GM18502 (cell line): ENCODE results near the gene IGFBP1.
"Not testable (repeated sequence)": the region's sequence is repeated elsewhere in the genome, so short reads cannot be mapped to it uniquely, and the experiment has no call there.

Experiments
- ATAC-seq: cut with Tn5 transposase; IDR thresholded peaks from one replicate; pipeline ENCODE4 v1.9.1; 2021; ENCODE audit warnings: mild to moderate bottlenecking; ENCODE audit not compliant: unreplicated experiment, poor library complexity

The IGFBP1 gene

DNA sequence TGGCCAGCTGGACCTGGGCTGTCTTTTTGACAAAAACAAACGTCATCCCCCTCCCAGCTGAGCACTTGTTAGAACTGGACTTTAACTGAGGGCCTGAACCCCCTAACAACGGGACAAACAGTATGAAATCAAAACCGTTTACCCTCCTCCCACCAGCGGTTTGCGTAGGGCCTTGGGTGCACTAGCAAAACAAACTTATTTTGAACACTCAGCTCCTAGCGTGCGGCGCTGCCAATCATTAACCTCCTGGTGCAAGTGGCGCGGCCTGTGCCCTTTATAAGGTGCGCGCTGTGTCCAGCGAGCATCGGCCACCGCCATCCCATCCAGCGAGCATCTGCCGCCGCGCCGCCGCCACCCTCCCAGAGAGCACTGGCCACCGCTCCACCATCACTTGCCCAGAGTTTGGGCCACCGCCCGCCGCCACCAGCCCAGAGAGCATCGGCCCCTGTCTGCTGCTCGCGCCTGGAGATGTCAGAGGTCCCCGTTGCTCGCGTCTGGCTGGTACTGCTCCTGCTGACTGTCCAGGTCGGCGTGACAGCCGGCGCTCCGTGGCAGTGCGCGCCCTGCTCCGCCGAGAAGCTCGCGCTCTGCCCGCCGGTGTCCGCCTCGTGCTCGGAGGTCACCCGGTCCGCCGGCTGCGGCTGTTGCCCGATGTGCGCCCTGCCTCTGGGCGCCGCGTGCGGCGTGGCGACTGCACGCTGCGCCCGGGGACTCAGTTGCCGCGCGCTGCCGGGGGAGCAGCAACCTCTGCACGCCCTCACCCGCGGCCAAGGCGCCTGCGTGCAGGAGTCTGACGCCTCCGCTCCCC lies at the start of gene IGFBP1:
IGFBP1 (plus strand) TSS at position 304 of the 808 bp plus-strand sequence; CDS start at position 469, 165 bp downstream.
- no peak for ATAC-seq

DNA sequence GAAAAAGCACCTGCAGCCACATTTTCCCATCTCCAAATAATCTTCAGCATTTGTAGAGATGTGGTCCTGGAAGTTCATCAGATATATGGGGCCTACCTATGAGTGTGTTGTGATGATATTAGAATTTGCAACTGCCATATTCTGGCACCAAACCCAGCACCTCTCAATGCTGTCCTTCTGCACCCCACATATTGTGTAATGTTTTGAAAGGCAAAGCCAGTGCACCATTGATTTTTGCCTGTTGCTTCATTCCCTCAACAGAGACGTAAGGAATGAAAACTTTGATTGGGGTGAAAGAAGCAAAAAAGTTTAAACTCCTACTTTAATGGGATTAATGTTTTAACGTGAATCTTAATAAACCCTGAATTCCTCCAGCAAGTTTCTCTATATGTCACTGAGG lies 49.4 kb upstream of the IGFBP1 start:
- not testable (repeated sequence) for ATAC-seq

DNA sequence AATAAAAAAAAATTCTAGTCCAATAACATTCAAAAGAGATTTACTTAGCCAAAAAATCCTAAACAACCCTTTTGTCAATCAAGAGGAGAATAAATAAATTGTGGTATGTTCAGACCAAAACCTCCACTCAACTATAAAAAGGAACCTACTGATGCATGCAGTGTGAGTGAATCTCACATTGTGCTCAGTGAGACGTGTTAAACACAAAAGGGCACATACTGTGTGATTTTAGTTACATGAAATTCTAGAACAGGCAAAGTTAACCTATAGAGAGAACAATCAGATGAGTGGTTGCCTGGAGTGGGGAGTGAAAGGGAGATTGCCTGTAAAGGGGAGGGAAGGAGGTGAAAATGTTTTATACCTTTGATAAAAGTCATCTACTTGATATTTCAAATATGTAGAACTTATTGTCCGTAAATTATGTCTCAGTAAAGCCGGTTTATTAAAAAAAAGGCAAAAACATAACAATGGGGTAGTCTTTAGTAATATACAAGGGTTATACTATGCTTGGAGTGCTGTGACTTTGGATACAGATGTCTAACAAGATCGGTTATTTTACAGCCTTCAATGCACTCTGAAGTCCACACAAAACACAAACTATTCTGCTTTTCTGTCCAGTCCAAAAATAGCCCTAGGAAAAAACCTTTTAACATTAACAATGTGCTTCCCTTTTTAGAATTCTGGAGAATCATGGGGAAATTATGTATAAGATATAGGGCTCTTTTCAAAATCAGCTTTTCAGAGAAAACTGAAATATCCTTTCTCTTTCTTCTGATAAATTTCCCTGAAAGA lies 46.2 kb upstream of the IGFBP1 start:
- not testable (repeated sequence) for ATAC-seq

DNA sequence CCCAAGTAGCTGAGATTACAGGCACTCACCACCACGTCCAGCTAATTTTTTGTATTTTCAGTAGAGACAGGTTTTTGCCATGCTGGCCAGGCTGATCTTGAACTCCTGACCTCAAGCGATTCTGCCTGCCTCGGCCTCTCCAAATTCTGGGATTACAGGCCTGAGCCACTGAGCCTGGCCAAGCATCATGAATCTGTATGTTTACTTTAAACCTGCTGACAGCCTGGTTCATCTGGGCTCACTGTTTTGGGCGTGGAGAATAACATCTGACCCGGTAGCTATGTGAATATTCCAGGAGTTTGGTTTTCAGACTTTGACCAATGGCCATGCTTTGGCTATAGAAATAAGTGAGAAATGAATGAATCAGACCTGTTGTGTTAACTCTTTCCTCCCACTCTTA lies 41.8 kb upstream of the IGFBP1 start:
- not testable (repeated sequence) for ATAC-seq

DNA sequence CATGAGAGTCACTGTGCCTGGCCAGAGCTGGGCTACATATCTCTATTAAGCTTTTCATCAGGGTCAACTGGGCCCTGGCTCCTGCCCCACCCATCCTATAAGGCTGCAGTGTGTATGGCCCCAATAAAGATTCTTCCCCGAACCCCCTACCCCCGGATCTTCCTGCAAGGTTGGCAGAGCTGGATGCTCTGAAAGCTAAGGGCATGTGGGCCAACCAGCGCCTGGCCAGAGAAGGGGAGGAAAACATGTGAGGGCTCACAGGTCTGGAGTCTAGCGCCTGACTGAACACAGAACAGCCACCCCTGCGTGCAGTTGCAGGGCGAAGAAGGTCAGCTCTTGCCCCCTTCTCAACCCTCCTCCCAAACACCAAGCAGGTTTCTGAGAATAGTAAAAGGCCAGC lies 39.6 kb upstream of the IGFBP1 start:
- not testable (repeated sequence) for ATAC-seq

DNA sequence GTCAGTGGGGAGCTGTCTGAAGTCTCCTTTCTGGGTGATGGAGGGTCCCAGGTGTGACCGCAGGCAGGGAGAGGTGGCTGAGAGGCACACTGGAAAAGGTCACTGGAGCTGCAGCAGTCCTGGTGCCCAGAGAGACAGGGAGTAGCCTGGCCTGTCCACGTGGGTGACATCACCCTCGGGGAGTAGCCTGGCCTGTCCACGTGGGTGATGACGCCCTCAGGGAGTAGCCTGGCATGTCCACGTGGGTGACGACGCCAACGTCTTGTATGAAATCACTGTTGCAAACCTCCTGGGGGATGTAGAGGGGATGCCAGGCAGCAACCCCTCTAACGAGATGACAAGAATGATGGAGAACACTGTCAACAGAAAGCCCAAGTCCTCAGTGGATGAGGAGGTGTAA lies 35.3 kb upstream of the IGFBP1 start:
- not testable (repeated sequence) for ATAC-seq

DNA sequence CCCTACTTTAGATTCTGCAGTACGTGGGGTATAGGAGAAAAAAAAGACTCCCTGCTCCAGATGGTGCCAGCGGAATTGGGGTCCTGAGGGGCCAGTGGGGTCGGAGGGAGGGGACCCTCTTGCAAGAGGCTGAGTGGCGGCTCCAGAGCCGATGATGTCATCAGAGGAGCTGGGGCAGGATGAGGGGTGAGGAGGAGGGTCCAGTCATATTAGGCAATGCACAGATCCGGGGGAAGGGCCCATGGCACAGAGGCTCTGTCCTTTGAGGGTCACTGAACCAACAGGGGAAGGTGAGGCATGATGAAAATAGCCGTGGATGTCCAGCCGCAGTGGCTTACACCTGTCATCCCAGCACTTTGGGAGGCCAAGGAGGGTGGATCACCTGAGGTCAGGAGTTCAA lies 34.8 kb upstream of the IGFBP1 start:
- not testable (repeated sequence) for ATAC-seq

DNA sequence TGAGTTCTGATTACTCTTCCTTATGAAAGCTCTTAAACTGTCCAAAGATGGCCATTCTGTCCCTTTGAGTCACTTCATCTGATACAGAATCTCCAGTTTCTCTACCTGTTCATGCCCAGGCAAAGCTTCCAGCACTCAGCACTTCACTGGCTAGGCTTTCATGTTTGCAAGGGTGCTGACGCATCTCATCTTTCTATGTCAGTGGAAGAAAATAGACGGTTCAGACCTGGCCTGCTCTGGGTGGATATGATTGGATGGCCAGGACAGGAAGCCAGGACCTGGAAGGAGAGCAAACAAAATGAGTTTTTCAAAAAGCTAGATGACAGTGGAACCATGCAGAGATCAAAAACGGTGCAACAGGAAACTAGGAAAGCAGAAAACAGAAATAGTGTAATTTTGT lies 32.6 kb upstream of the IGFBP1 start:
- not testable (repeated sequence) for ATAC-seq

DNA sequence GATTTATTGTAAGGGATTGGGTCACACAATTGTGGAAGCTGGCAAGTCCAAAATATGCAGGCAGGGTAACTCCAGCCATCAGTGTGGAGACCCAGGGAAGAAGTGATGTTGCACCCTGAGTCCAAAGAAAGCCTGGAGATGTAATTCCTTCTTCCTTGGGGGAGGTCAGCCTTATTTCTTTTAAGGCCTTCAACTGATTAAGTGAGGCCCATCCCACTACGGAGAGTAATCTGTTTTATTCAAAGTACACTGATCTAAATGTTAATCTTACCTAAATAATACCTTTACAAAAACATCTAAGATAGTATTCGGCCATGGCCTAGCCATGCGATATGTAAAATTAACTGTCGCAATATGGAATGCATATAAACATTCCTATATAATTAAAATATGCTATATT lies 31.4 kb upstream of the IGFBP1 start:
- not testable (repeated sequence) for ATAC-seq

DNA sequence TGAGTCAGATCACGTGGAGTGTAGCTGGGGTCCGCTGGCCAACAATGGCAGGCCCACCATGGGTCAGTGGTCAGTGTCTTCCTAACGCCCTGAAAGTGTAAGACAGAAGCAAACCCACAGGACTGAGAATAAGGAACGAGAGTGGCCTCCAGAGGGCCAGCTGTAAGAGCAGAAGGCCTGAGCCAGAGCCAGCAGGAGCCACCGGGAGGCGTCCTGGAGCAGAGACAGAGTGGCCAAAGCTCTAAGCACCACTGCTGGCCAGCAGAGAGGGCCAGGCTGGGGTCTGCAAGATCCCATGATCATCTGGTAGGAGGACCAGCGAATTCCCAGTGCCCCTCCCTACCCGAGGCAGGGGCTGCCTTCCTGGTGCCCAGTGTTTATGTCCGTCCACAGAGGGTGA lies 24.6 kb upstream of the IGFBP1 start:
- ATAC-seq, result no peak

DNA sequence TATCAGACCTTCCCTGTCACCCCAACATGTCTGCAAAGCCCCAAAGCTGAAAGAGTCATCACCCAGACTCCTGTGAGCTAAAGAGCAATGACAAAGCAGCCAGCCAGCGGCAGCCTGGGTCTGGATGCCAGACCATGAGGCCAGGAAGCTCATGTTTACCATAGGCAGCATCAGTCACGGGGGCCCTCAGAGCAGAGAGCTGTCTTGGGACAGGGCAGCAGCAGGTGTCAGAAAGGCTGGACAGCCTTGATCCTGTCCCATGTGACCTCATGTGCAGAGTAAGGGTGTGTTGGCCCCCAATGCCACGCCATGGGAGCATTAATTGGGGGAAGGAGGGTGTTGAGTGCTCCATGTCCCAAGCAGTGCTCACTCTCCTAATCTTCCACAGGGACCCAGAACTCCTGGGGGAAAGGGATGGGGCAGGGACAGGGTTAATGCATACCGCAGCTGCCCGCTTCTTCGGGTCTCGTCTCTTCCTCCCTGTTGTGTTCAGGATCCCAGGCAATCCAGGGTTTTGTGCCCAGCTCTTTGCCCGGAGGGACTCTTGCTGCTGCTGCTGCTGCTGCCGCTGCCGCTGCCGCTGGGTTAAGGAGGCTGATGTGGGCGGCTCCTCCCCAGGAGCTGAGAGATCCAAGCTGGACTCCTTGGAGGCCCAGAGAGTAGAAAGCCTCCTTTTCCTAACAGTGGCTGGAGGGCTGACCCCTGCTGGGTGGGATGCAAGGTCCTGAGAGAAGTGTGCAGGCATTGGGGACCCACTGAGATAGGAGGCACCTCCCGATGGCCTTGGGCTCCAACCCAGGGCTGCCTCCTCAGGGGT lies 22.5 kb upstream of the IGFBP1 start:
- ATAC-seq, result no peak

DNA sequence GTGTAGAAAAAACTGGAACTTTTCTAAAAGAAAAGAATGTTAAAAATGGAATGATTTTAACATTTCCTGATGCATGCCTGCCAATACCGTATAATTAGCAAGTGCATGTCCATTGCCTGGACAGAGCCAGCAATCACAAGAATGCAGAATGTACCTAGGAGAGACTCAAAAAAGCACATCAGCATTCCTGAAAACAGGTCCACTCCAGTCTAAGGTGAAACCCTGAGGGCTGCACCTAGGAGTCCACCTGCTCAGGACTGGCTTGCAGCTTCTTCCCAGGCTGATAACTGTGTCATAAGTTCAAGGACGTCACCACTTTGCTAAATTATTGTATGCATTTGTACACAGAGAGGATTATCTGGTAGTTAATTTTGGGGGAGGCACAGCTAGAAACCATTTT lies 20.8 kb upstream of the IGFBP1 start:
- no peak for ATAC-seq

DNA sequence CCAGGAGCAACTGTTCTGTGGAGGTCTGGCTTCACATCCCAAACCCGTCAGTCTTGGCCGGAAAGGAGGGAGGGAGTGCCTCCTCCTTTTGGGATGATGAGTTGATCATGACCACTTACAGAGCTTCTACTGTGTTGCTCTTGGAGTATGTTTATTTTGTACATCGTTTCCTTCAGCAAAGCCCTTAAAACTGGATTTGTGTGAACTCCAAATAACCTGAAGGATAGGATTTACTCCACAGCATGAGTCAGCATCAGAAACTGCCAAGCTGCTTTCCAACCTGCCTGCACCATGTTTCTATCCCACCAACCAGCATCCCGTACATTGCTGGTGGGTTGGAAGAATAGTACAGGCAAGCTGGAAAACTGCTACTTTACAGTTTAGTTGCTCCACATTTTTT lies 18.9 kb upstream of the IGFBP1 start:
- ATAC-seq, result no peak

DNA sequence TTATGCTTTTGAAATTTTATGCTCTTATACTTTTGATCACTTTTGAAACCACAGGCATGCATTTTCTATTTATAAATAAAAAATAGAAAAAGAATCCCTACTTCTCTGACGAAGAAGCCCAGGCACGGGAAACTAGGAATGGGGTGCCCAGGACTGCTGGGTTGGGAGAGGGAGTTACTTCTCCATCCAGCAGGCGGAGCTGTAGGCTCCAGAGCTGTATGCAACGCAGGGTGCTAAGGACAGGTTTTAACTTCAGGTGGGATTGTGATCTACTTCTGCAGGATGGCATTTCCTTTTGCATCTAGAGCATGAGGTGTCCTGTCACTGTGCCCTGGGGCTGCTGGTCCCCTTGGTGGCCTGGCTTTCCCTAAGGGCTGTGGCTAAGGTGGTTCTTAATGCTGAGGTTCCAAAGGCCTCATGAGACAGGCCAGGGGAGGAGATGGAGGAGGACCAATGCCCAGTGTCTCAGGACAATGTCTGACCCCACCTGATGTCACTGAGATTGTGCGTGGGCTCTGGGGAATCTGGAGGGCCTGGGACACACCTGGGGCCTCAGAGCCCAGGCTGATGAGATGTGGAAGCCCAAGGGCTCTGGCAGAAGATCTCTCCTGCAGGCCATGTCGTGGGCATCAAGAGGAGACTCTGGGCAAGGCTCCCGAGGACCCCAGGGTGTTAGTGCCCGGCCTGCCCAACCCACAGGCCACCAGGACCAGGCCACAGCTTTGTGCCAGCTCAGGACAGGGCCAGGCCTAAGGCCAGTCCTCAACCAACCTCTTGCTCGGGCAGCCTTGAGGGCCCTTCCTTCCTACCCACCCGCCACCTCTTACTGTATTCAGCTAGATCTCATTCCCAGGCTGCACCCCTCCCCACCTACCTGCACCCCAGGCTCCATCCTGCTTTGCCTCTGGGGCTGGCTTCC lies 15.9 kb upstream of the IGFBP1 start:
- no peak for ATAC-seq

DNA sequence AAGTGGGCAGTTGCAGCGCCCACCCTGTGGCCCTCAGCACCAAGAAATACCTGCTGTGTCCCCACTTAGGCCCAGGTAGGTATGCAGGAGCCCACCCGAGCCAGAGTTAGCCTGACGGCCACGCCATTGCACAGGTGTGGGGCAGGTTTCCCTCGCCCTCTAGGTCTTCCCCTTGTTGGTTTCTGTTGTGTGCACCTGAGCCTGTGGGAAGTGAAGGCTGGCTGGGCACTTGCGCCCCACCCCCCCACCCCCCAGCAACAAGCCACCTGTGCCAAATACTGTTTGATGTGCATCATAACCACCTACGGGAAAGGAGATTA lies 15.3 kb upstream of the IGFBP1 start, which contains the start of gene CCDC201:
CCDC201 (minus strand) TSS at position 48 of the 320 bp plus-strand sequence. CDS start 75 bp downstream, outside the sequence.
- no peak for ATAC-seq

DNA sequence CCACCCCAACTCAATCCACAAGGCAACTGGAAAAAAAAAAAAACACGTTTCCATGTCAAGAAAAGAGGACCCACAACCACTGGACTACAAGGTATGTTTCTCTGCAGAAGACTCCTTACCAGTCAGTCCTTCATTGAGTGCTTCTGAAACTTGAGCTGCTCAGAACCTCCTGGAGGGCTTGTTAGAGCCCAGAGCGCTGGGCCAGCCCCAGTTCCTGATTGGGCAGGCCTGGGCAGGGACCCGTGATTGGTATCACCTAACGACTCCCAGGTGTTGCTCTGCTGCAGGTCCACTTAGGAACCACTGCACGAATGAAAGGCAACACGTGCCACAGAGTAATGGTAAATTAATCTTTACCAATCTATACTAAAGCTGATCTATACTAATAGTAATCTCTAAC lies 14.9 kb upstream of the IGFBP1 start:
- no peak for ATAC-seq

DNA sequence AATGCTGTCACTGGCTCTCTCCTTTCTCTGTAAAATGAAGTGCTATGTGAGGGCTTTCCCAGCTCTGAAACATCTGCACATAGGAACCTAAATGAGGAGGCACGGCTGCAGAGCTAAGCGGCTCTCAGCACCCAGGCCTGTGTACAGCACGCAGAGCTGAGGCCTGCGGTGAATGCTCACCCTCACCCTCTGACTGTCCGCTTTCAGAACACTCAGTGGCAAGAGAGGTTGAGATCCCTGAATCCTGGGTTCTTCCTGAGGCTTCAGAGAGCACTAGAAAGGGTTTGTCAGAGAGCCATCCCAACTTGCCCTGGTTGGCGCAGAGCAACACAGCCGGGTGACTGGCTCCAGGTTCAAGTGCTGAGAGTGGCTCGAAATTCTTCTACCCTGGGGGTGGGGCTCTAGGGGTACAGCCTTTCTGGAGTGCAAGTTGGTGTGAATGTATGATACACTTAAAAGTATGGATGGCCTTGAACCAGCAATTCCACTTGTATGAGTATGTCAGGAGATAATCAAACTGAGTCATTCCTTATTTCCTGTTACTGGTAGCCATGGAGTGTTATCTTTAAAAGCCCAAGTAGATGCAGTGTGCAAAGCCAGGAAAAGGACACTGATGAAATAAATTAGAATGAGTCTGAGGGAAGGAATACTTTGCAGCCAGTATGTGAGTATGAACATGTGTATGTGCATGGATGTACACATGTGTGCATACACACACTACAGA lies 13.7 kb upstream of the IGFBP1 start:
- ATAC-seq, result no peak

DNA sequence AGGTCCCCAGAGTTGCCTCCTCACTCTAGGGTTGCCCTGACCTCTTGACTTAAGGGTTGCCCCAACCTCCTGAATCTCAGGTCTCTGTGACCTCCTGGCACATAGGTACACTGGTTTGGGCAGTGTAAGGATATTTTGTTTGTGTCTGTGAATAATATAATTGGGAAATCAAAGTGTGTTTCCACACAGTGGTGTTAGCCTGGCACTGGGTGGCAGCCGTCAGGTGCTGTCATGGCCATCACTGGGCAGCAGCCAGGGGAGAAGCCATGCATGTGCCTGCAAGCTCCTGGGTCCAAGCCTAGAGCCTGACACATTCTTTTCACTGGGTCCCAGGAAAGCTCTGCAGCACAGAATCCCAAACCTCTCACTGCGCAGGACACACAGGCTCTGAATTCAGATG lies 11.8 kb upstream of the IGFBP1 start:
- ATAC-seq, result no peak
